Right hindlimb (tissue), 1 donor: ENCODE results near the gene RXFP4.
"Not testable (repeated sequence)": the region's sequence is repeated elsewhere in the genome, so short reads cannot be mapped to it uniquely, and the experiment has no call there.

ENCODE experiments used
- DNase-seq: peaks from one replicate; pipeline ENCODE4 v3.0.0-alpha.2; 2018

Gene RXFP4, protein sequence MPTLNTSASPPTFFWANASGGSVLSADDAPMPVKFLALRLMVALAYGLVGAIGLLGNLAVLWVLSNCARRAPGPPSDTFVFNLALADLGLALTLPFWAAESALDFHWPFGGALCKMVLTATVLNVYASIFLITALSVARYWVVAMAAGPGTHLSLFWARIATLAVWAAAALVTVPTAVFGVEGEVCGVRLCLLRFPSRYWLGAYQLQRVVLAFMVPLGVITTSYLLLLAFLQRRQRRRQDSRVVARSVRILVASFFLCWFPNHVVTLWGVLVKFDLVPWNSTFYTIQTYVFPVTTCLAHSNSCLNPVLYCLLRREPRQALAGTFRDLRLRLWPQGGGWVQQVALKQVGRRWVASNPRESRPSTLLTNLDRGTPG

GRCh38 chr1:155940993-155941844 lies at the start of gene RXFP4:
Gene RXFP4 (plus strand): TSS chr1:155941638. CDS start chr1:155941710, 72 bp downstream.
- no peak for DNase-seq

DNA sequence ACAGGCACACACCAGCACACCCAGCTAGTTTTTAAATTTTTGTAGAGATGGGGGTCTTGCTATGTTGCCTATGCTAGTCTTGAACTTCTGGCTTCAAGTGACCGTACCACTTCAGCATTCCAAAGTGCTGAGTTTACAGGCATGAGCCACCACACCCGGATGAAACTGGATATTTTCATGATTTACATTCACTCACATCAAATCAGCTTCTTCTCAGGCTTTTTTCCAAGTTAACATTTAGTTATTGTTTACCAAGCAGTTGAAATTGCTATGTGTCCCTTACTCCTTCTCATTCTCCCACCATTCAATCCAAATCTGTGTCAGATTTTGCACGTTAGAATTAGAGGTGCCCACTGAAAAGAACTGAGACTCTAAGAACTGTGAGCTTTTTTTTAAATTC lies 48.6 kb upstream of the RXFP4 start:
- no peak for DNase-seq

DNA sequence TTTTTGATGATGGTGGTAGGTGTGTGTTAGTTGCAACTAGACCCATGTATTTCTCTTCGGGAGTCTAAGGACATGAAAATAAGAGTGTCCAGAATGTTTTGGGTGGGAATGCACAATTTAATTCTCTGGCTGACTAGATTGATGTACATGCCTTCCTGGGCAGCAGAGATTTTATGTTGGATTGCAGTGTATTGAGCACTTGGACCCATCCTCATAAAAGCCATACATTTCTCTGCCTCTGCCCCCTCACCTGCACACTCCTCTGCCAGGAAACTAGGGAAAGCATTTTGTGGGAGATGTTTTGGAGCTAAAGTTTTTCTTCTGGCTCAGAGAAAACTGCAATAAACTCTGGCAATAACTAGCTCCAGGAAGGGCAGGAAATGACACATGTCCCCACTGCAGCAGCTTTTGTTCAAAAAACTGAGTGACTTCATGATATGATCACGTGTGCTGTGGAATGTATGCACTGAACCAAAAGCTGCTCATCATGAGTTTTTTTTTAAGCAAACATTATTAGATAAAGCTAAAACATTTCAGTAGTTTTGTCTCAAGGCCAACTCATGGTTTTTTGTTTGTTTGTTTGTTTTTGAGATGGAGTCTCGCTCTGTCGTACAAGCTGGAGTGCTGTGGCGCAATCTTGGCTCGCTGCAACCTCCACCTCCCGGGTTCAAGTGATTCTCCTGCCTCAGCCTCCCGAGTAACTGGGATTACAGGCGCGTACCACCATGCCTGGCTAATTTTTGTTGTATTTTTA lies 47.9 kb upstream of the RXFP4 start:
- peak; percentile 35 for DNase-seq

GRCh38 chr1:155895617-155896016 lies 45.8 kb upstream of the RXFP4 start:
- not testable (repeated sequence) for DNase-seq

DNA sequence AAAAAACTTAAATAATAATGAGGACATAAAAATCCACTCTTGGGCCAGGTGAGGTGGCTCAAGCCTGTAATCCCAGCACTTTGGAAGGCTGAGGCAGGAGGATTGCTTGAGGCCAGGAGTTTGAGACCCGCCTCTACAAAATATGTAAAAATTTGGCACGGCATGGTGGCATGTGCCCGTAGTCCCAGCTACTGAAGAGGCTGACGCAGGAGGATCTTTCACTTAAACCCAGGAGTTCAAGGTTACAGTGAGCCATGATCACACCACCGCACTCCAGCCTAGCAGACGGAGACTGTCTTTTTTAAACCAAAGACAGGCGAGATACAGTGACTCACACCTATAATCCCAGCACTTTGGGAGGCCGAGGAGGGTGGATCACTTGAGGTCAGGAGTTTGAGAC lies 45.0 kb upstream of the RXFP4 start:
- not testable (repeated sequence) for DNase-seq

- DNase-seq = no peak
These were observed 43.7 kb upstream of the RXFP4 start for GRCh38 chr1:155897746-155898145.

GRCh38 chr1:155898888-155899287 lies 42.5 kb upstream of the RXFP4 start:
- no peak for DNase-seq

DNA sequence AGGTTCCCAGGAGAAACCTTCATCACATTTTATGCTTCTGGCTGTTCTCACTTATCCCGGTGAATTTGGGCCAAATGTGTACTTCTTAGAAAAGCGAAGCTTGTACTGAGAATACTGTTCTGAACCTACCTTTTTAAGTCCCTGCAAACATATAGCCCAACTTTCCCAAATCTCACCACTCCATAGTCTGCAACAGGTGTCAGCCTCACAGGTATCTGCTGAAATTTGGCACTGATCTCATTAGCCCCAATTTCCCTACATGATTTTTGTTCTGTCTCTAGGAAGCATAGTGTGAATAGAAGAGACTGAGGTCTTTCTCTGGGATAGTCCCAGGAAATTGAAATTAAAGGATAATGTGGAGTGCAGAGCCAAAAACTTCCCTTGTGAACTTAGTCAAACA lies 41.8 kb upstream of the RXFP4 start:
- no peak for DNase-seq

- no peak for DNase-seq
These were observed 41.3 kb upstream of the RXFP4 start for GRCh38 chr1:155900161-155900560.

- no peak for DNase-seq
These were observed 37.2 kb upstream of the RXFP4 start for GRCh38 chr1:155904261-155904660.

- no peak for DNase-seq
These were observed 31.5 kb upstream of the RXFP4 start for GRCh38 chr1:155909894-155910293.

- DNase-seq = peak; percentile 32
These were observed 30.8 kb upstream of the RXFP4 start for GRCh38 chr1:155910621-155911121.

DNA sequence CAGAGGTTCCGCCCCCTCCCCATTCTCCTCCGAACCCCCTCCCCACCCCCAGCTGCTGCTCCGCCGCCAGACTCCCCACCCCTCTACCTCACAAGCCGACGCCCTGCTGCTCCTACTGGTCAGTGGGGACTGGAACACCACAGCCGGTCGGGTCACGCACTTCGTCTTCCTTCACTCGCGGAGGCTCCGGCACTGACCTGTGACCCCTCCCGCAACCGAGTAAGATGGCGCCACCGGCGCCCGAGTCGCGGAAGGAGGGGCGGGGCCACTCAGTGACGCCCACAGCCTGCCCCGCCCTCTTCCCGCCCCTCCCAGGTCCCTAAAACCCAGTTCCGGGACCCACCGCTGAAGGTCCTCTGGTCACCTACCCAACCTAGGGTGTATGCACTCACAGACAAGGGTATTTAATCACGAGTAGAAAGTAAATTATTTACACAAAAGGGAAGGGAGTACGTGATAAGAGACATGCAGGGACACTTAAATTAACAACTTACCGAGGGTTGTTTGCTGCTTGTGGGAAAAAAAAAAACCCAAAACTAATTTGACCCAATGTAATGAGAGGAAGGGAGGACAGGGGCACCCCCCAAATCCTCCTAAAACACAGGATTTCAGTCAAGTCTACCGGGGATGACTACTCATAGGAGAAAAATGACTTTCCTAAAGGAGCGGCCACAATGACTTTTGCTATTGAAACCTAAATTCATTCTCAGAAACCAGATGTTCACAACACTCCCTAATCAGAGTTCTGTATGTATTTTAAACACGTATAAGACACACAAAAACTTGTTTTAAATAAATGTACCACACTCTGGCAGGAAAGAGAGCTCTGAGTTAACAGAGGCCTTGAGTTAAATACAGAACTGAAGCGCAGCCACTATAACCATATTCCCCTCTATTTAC lies 30.0 kb upstream of the RXFP4 start, which contains the start of gene RIT1:
TSS of gene RIT1 (minus strand) at position 194 of the 900 bp plus-strand sequence. CDS start 588 bp downstream, outside the sequence.
- DNase-seq = peak; percentile 89

GRCh38 chr1:155912056-155912536 lies 29.3 kb upstream of the RXFP4 start:
- DNase-seq = no peak

GRCh38 chr1:155913969-155914757 lies 27.3 kb upstream of the RXFP4 start:
- DNase-seq = no peak

DNA sequence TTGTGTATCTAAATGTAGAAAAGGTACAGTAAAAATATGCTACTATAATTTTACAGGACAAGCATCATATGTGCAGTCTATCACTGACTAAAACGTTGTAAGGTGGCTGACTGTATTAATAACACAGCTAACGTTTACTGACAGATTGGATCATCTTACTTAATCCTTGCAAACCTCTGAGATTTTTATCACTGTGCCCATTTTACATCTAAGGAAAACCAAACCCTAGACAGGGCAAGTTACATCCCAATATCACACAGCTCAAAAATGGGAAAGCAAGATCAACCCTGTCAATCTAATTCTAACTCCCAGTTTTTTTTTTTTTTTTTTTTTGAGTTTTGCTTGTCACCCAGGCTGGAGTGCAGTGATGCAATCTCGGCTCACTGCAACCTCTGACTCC lies 22.8 kb upstream of the RXFP4 start:
- no peak for DNase-seq

DNA sequence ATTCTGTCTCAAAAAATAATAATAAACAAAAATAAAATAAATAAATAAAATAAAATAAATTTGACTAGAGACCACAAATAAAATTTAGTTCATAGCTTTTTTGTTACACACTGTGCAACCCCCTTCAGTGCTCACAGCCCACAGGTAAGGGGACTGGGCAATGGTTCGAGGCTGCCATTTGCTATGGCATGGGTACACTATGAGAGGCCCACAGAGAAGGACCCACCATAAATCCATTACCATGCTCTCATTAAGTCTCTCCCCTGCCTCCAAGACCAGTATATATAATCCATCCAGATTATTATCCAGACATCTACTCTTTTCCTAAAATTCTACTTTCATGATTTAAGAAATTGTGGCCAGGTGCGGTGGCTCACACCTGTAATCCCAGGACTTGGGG lies 21.6 kb upstream of the RXFP4 start:
- no peak for DNase-seq

DNA sequence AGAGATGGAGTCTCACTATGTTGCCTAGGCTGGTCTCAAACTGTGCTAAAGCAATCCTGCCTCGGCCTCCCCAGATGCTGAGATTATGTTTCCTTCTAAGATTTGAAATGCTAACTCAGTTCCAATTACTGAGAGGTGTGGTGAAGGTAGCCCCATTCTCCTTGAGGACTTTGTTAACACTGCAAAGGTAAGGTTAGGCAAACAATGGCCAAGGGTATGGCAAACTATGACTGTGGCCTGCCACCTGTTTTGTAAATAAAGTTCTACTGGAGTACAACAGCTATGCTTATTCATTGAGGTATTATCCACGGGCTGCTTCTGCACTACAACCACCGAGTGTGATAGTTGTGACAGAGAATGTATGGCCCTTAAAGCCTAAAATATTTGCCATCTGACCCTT lies 20.7 kb upstream of the RXFP4 start:
- no peak for DNase-seq

GRCh38 chr1:155925506-155925905 lies 15.9 kb upstream of the RXFP4 start:
- no peak for DNase-seq

DNA sequence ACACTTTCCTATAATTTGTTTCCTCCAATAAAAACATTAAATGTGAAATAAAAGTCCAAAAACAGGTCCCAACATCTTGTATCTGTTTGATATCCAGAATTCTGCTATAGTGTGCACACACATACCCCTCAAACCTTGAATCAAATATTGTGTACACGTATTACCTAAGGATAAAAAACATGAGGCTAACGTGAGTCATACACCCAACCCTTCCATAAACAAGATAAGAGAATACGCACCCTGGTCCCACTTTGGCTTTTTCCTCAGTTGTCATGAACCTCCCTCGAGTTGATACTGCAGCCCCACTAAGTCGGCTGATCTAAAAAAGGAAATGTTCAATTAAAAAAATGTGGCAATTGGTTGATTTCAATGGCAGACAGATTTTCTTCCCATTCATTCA lies 12.4 kb upstream of the RXFP4 start:
- no peak for DNase-seq

DNA sequence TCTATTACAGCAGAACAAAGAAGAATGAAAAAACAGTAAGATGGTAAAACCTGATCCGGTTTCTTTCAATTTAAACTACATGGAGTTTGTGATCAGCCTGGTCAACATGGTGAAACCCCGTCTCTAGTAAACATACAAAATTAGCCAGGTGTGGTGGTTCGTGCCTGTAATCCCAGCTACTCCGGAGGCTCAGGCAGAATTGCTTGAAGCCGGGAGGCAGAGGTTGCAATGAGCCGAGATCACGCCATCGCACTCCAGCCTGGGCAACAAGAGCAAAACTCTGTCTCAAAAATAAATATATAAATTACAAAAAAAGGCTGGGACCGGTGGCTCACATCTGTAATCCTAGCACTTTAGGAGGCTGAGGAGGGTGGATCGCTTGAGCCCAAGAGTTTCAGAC lies 10.7 kb upstream of the RXFP4 start:
- DNase-seq = not testable (repeated sequence)
